HG03103 (cell line): Measurements from ENCODE around the gene ARNT2.

Experiments
- ATAC-seq: cut with Tn5 transposase; IDR thresholded peaks from one replicate; pipeline ENCODE4 v1.9.1; 2021; ENCODE audit warnings: low read depth; ENCODE audit not compliant: unreplicated experiment

The ARNT2 gene

GRCh38 chr15:80586161-80586560, 182.0 kb downstream of the ARNT2 start:
- no peak for ATAC-seq

DNA sequence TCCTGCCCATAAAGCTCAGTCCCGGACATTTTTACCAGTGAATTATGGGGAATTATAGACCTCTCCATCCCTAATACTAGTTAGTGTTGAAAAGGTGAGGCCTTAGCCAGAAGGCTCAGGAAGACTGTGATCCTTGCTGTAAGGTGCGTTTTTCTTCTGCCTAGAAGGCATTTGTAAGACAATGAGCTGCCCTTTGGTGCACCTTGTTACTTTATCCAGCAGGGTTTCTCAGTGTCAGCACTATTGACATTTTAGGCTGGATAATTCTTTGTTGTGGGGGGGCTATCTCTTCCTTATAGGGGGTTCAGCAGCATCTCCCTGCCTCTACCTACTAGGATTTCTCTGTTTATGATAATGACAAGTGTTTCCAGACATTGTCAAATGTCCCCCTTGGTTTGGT, 182.8 kb downstream of the ARNT2 start:
- no peak for ATAC-seq

GRCh38 chr15:80587816-80588456, 183.8 kb downstream of the ARNT2 start:
- ATAC-seq, result no peak

DNA sequence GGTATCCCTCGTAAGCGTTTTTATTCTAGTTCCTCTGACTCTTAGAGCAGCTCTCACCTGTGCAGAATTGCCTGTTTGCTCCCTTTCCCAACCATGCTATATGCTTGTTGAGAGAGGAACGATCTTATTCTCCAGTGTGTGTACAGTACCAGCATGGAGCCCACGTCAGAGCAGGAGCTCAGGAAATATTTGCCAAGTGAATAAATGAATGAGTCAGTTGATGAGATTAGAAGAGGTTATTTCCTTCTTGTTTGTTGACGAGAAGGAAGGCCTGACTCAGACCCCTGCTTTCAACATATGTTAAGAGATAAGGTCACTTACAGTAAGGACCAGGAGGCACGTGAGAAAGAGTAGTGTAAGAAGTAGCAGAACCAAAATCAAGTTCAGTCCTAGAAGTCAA, 184.6 kb downstream of the ARNT2 start:
- ATAC-seq, result no peak

DNA sequence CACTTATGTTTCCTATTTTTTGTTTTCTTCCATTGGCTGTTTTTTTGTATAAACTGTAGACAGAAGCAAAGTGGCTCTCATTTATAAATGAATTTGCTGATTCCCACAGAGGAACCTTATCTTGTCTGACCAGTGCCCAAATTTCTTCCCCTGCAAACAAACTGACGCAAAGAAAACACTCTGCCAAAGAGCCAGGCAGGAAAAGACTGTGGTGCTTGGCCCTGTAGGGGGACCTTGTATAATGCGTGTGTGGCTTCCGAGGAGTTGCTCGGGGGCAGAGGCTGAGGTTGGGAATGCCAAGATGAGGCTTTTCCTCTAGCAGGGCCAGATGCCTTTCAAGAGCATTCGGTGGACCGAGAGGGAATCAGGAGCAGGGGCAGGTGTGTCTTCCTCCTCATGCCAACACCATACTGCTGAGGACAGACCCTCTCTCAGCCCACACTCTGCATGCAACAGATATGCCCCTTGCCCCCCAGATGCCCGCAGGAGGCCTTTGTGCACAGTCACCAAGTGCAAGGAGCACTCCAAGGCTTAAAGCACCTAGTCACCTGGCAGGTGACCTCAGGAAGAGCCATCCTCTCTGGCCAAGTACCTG, 186.7 kb downstream of the ARNT2 start:
- no peak for ATAC-seq

- ATAC-seq, result no peak
These were observed 187.3 kb downstream of the ARNT2 start for GRCh38 chr15:80591471-80591870.

DNA sequence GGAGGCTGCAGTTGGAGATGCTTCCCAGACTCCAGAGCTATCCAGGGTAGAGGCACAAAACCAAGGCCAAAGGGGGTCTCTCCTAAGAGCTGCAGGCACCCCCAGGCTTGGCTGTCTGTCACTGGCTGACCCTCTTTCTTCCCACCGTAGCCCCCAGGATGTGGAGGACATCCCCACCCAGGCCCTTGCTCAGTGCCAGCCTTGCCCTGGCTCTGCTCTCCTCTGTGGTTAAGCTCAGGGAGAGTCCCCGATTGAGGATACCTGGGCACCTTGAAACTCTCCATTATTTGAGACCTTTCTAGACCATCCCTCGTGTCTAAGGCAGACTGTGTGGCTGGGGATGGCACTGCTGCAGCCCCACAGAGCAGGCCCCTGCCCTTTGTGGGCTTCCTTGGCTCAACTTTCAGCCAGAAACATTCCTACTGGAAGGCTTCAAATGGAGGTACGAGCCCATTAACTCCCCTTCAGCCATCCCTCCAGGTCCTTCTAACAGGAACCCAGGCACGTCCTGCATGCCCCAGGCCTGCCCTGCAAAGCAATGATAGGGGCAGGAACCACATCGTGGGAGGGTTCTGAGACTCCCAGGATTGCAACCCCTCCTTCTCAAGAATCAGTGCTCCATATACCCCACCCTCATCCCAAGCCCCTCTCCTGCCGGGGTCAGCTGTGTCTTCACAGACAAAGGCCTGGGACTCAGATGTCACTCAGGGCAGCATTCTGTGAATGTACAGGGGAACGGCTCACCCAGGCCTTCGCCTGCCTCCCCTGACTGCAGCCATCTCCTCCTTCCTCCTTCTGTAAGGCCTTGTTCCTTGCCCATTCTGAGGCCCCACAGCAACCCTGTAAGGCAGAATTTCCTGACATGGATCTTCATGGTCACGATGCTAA, 188.0 kb downstream of the ARNT2 start:
- ATAC-seq, result no peak

GRCh38 chr15:80593486-80594030, 189.4 kb downstream of the ARNT2 start:
- no peak for ATAC-seq

DNA sequence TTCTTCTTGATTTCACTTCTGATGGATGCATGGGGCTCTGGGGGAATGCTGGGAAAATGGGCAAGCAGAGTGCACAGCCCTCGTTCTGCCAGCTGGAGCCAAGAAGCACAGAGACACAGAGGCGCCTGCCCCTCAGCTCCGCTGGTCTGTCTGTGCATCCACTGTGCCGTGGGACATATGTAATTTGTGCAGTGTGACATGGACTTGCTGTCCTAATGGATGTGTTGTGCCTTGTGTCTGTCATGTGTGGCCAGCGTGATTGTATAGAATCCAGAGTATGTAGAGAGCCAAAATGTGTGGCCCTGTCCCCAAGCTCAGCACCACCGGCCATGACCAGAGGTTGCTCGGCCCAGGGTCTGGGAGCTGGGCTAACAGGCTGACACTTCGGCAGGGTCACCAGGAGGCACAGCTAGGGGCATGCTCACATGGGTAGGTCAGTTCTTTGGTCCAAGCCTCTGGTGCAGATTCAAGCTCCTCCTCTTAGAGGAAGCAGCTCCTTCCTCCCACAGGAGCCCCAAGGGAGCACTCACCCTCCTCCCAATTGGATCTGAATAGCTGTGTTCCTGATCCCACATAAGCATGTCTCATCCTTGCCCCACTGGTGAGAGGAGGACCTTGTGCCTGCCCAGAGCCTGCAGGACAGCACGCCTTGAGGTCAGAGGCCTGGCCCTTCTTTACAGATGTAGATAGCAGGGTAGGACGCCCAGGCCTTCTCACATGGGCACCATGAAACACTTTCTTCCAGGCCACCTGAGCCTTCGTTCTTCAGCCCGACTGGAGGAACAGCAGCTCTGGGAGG, 190.1 kb downstream of the ARNT2 start:
- ATAC-seq, result no peak

- ATAC-seq, result no peak
These were observed 191.2 kb downstream of the ARNT2 start for GRCh38 chr15:80595396-80595795.

- ATAC-seq, result no peak
These were observed 192.4 kb downstream of the ARNT2 start for GRCh38 chr15:80596521-80596976.

- ATAC-seq, result no peak
These were observed 192.9 kb downstream of the ARNT2 start for GRCh38 chr15:80597076-80597475.

GRCh38 chr15:80599359-80599758, 195.2 kb downstream of the ARNT2 start:
- ATAC-seq, result no peak

DNA sequence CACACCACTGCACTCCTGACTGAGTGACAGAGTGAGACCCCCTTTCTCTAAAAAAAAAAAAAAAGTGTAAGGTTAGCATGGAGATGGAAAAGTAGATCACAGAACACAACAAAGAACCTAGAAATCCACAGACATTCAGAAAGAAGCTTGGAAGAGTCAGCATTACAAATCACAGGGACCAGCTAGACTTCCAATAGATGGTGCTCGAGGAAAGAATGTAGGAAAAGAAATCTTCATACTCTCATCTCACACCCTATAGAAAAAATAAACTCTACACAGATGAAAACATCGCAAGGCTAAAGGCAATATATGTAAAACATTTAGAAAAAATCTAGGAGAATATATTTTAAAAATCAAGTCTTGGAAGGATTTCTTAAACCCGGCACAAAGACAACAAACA, 196.4 kb downstream of the ARNT2 start:
- no peak for ATAC-seq

- no peak for ATAC-seq
These were observed 197.1 kb downstream of the ARNT2 start for GRCh38 chr15:80601256-80601655.

DNA sequence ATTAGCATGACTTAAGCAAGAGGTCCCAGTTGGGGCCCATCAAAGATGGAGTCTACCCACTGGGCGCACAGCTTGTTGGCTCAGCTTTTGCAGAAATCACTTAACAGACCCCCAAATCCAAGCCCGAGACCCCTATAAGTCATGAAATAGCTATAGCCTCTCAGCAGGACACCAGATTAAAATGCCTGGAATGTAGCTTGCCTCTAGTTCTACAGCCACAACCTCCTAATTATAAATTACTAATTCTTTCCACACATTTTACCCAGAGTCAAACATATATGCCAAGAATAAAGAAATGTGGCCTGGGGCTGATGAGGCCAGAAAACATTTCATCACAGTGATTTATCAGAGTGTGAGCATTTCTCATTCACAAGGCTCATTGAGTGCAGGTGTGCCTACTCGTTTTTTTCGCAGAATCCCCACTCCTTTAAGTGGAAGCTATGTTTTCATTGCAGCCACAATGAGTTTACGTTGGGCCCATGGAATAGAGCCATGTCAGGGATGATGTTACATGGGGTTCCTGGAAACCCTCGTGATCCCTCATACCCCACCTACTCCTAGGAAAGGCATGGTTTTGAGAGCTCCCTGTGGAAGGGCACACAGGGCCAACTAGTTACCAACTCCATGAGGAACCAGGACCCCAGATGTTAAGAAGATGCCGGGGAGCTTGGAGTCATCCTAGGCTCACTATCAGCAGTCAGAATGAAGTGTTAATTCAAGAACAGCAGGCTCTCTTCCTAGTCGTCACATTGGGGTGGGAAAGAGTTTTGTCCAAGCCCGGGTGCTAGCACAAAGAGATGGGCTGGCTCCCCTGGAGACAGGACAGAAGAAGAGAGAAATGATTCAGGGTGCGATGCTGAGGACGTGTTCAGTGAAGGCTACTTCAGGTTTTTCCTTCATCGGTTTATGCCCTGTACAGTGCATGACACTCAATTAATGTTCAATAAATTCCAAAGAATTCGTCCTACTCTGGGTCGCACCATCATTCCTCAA, 200.7 kb downstream of the ARNT2 start:
- no peak for ATAC-seq

- ATAC-seq, result no peak
These were observed 201.5 kb downstream of the ARNT2 start for GRCh38 chr15:80605591-80606150.

DNA sequence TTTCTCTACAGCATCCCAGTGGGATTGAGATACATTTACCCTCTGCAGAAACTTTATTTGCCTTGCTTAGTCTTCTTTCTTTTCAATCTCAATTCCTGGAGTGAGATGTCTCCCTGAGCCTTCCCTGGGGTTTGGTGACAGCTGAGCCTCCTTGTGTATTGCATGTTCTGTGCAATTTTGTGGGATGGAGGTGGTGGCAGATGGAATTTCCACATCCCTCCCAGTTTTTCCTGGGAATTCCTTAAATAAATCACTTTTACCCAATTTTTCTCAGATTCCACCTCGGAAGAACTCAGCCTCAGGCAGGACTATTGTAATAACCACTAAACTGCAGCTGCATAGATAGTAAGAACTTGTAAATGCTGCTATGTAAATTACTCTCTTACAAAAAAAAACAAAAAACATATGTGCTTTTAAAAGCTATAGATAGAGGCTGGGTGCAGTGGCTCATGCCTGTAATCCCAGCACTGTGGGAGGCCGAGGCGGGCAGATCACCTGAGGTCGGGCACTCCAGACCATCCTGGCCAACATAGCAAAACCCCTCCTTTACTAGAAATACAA, 202.4 kb downstream of the ARNT2 start:
- no peak for ATAC-seq
